ENCODE results near the gene ZRANB1.
A peak's percentile ranks its signal among the peaks of the same experiment; 100 is the strongest.

The ZRANB1 gene

GRCh38 chr10:124967255-124967654 is 25.3 kb downstream of the ZRANB1 start:
- H3K27ac ChIP-seq (ENCODE audit: low read length): no peak overlapping the region
- H3K9ac ChIP-seq (ENCODE audit: low read length): no peak overlapping the region
- H3K36me3 ChIP-seq (ENCODE audit: control insufficient read depth, low read depth, low read length): peaks cover 31% of the 10 kb centered on the region
- no peak overlapping the region for H3K4me3 ChIP-seq (ENCODE audit: low read length)
- no peaks in the 10 kb centered on the region for H3K9me3 ChIP-seq (ENCODE audit: control insufficient read depth, low read depth, low read length)
- H3K4me1 ChIP-seq (ENCODE audit: control insufficient read depth, low read depth, low read length): no peaks in the 10 kb centered on the region
- no peaks in the 10 kb centered on the region for H3K27me3 ChIP-seq (ENCODE audit: control insufficient read depth, insufficient read depth, low read length)

GRCh38 chr10:124971276-124971675 is 29.4 kb downstream of the ZRANB1 start:
- H3K36me3 ChIP-seq (ENCODE audit: control insufficient read depth, low read depth, low read length): peaks cover 59% of the 10 kb centered on the region
- H3K27ac ChIP-seq (ENCODE audit: low read length): no peak overlapping the region
- no peak overlapping the region for H3K9ac ChIP-seq (ENCODE audit: low read length)

GRCh38 chr10:124972637-124973036 is 30.7 kb downstream of the ZRANB1 start:
- Histone ChIP-seq H3K27ac (ENCODE audit: low read length) (no peak overlapping the region), H3K9me3 (ENCODE audit: control insufficient read depth, low read depth, low read length) (no peaks in the 10 kb centered on the region), H3K27me3 (ENCODE audit: control insufficient read depth, insufficient read depth, low read length) (no peaks in the 10 kb centered on the region), H3K4me3 (ENCODE audit: low read length) (no peak overlapping the region), H3K4me1 (ENCODE audit: control insufficient read depth, low read depth, low read length) (no peaks in the 10 kb centered on the region), H3K36me3 (ENCODE audit: control insufficient read depth, low read depth, low read length) (peaks cover 47% of the 10 kb centered on the region), H3K9ac (ENCODE audit: low read length) (no peak overlapping the region)

More at GRCh38 chr10:124971276-124971675, 29.4 kb downstream of the ZRANB1 start:
- no peaks in the 10 kb centered on the region for H3K9me3 ChIP-seq (ENCODE audit: control insufficient read depth, low read depth, low read length)
- H3K4me3 ChIP-seq (ENCODE audit: low read length): no peak overlapping the region
- H3K4me1 ChIP-seq (ENCODE audit: control insufficient read depth, low read depth, low read length): no peaks in the 10 kb centered on the region
- H3K27me3 ChIP-seq (ENCODE audit: control insufficient read depth, insufficient read depth, low read length): no peaks in the 10 kb centered on the region

- Histone ChIP-seq H3K27me3 (ENCODE audit: control insufficient read depth, insufficient read depth, low read length) (no peaks in the 10 kb centered on the region), H3K9me3 (ENCODE audit: control insufficient read depth, low read depth, low read length) (no peaks in the 10 kb centered on the region), H3K4me1 (ENCODE audit: control insufficient read depth, low read depth, low read length) (no peaks in the 10 kb centered on the region), H3K4me3 (ENCODE audit: low read length) (no peak overlapping the region), H3K9ac (ENCODE audit: low read length) (no peak overlapping the region), H3K27ac (ENCODE audit: low read length) (no peak overlapping the region), H3K36me3 (ENCODE audit: control insufficient read depth, low read depth, low read length) (peaks cover 43% of the 10 kb centered on the region)
These were observed 32.2 kb downstream of the ZRANB1 start for GRCh38 chr10:124974131-124974530.

GRCh38 chr10:124975977-124976514 is 34.1 kb downstream of the ZRANB1 start:
- H3K27ac ChIP-seq (ENCODE audit: low read length): no peak overlapping the region
- no peak overlapping the region for H3K4me3 ChIP-seq (ENCODE audit: low read length)
- H3K9me3 ChIP-seq (ENCODE audit: control insufficient read depth, low read depth, low read length): no peaks in the 10 kb centered on the region
- H3K36me3 ChIP-seq (ENCODE audit: control insufficient read depth, low read depth, low read length): peaks cover 40% of the 10 kb centered on the region
- H3K27me3 ChIP-seq (ENCODE audit: control insufficient read depth, insufficient read depth, low read length): no peaks in the 10 kb centered on the region
- H3K9ac ChIP-seq (ENCODE audit: low read length): no peak overlapping the region
- no peaks in the 10 kb centered on the region for H3K4me1 ChIP-seq (ENCODE audit: control insufficient read depth, low read depth, low read length)

GRCh38 chr10:124977161-124977560 is 35.2 kb downstream of the ZRANB1 start:
- no peaks in the 10 kb centered on the region for H3K4me1 ChIP-seq (ENCODE audit: control insufficient read depth, low read depth, low read length)
- H3K36me3 ChIP-seq (ENCODE audit: control insufficient read depth, low read depth, low read length): peaks cover 34% of the 10 kb centered on the region
- no peak overlapping the region for H3K27ac ChIP-seq (ENCODE audit: low read length)
- no peaks in the 10 kb centered on the region for H3K9me3 ChIP-seq (ENCODE audit: control insufficient read depth, low read depth, low read length)
- H3K9ac ChIP-seq (ENCODE audit: low read length): no peak overlapping the region
- H3K4me3 ChIP-seq (ENCODE audit: low read length): no peak overlapping the region
- H3K27me3 ChIP-seq (ENCODE audit: control insufficient read depth, insufficient read depth, low read length): no peaks in the 10 kb centered on the region

- H3K4me3 ChIP-seq (ENCODE audit: low read length): no peak overlapping the region
- H3K9ac ChIP-seq (ENCODE audit: low read length): no peak overlapping the region
- H3K9me3 ChIP-seq (ENCODE audit: control insufficient read depth, low read depth, low read length): no peaks in the 10 kb centered on the region
- H3K27ac ChIP-seq (ENCODE audit: low read length): no peak overlapping the region
- H3K4me1 ChIP-seq (ENCODE audit: control insufficient read depth, low read depth, low read length): no peaks in the 10 kb centered on the region
- peaks cover 36% of the 10 kb centered on the region for H3K36me3 ChIP-seq (ENCODE audit: control insufficient read depth, low read depth, low read length)
- no peaks in the 10 kb centered on the region for H3K27me3 ChIP-seq (ENCODE audit: control insufficient read depth, insufficient read depth, low read length)
These were observed 35.9 kb downstream of the ZRANB1 start for GRCh38 chr10:124977648-124978375.

GRCh38 chr10:124978376-124978725 is 36.4 kb downstream of the ZRANB1 start:
- Histone ChIP-seq H3K4me1 (ENCODE audit: control insufficient read depth, low read depth, low read length) (no peaks in the 10 kb centered on the region), H3K4me3 (ENCODE audit: low read length) (no peak overlapping the region), H3K36me3 (ENCODE audit: control insufficient read depth, low read depth, low read length) (peaks cover 39% of the 10 kb centered on the region), H3K9ac (ENCODE audit: low read length) (no peak overlapping the region), H3K9me3 (ENCODE audit: control insufficient read depth, low read depth, low read length) (no peaks in the 10 kb centered on the region), H3K27me3 (ENCODE audit: control insufficient read depth, insufficient read depth, low read length) (no peaks in the 10 kb centered on the region), H3K27ac (ENCODE audit: low read length) (no peak overlapping the region)

GRCh38 chr10:124983321-124983720 is 41.4 kb downstream of the ZRANB1 start:
- no peak overlapping the region for H3K4me3 ChIP-seq (ENCODE audit: low read length)
- no peaks in the 10 kb centered on the region for H3K27me3 ChIP-seq (ENCODE audit: control insufficient read depth, insufficient read depth, low read length)
- H3K36me3 ChIP-seq (ENCODE audit: control insufficient read depth, low read depth, low read length): peaks cover 63% of the 10 kb centered on the region
- no peaks in the 10 kb centered on the region for H3K4me1 ChIP-seq (ENCODE audit: control insufficient read depth, low read depth, low read length)
- no peaks in the 10 kb centered on the region for H3K9me3 ChIP-seq (ENCODE audit: control insufficient read depth, low read depth, low read length)
- peak overlapping the region; percentile 40 for H3K27ac ChIP-seq (ENCODE audit: low read length)
- no peak overlapping the region for H3K9ac ChIP-seq (ENCODE audit: low read length)

- Histone ChIP-seq H3K4me1 (ENCODE audit: control insufficient read depth, low read depth, low read length) (no peaks in the 10 kb centered on the region), H3K9me3 (ENCODE audit: control insufficient read depth, low read depth, low read length) (no peaks in the 10 kb centered on the region), H3K36me3 (ENCODE audit: control insufficient read depth, low read depth, low read length) (peaks cover 71% of the 10 kb centered on the region), H3K27me3 (ENCODE audit: control insufficient read depth, insufficient read depth, low read length) (no peaks in the 10 kb centered on the region), H3K27ac (ENCODE audit: low read length) (no peak overlapping the region), H3K4me3 (ENCODE audit: low read length) (no peak overlapping the region), H3K9ac (ENCODE audit: low read length) (no peak overlapping the region)
These were observed 42.5 kb downstream of the ZRANB1 start for GRCh38 chr10:124984376-124984775.

GRCh38 chr10:124985162-124985561 is 43.2 kb downstream of the ZRANB1 start:
- H3K4me1 ChIP-seq (ENCODE audit: control insufficient read depth, low read depth, low read length): no peaks in the 10 kb centered on the region
- no peaks in the 10 kb centered on the region for H3K27me3 ChIP-seq (ENCODE audit: control insufficient read depth, insufficient read depth, low read length)
- H3K9me3 ChIP-seq (ENCODE audit: control insufficient read depth, low read depth, low read length): no peaks in the 10 kb centered on the region
- peaks cover 76% of the 10 kb centered on the region for H3K36me3 ChIP-seq (ENCODE audit: control insufficient read depth, low read depth, low read length)
- H3K4me3 ChIP-seq (ENCODE audit: low read length): no peak overlapping the region
- no peak overlapping the region for H3K27ac ChIP-seq (ENCODE audit: low read length)
- no peak overlapping the region for H3K9ac ChIP-seq (ENCODE audit: low read length)

GRCh38 chr10:124987788-124988187 is 45.9 kb downstream of the ZRANB1 start:
- Histone ChIP-seq H3K9me3 (ENCODE audit: control insufficient read depth, low read depth, low read length) (no peaks in the 10 kb centered on the region), H3K9ac (ENCODE audit: low read length) (no peak overlapping the region), H3K36me3 (ENCODE audit: control insufficient read depth, low read depth, low read length) (peaks cover 89% of the 10 kb centered on the region), H3K27ac (ENCODE audit: low read length) (no peak overlapping the region), H3K4me1 (ENCODE audit: control insufficient read depth, low read depth, low read length) (no peaks in the 10 kb centered on the region), H3K4me3 (ENCODE audit: low read length) (no peak overlapping the region), H3K27me3 (ENCODE audit: control insufficient read depth, insufficient read depth, low read length) (no peaks in the 10 kb centered on the region)

Measured in iPS-18a (cell line).